Thyroid gland (tissue), 4 donors: ENCODE measurements around the gene TMEM151B.

Experiments
- CTCF ChIP-seq, 6 experiments: fragments of 200-600 bp in 3 of 6; fragments of 450-650 bp in 3 of 6; sonication (generic) in 3 of 6; IDR thresholded peaks; one replicate each; pipeline ENCODE4 v1.5.1; 2016 to 2019; ENCODE audit warnings: antibody characterized with exemption in 6 of 6, mild to moderate bottlenecking in 2 of 6, inconsistent platforms in 1 of 6, moderate library complexity in 1 of 6
- POLR2A ChIP-seq, 2 donors: fragments of 450-650 bp; IDR thresholded peaks; one replicate each; pipeline ENCODE4 v1.6.1; 2017; ENCODE audit warnings: antibody characterized with exemption in 2 of 2, mild to moderate bottlenecking in 2 of 2, moderate library complexity in 1 of 2

DNA sequence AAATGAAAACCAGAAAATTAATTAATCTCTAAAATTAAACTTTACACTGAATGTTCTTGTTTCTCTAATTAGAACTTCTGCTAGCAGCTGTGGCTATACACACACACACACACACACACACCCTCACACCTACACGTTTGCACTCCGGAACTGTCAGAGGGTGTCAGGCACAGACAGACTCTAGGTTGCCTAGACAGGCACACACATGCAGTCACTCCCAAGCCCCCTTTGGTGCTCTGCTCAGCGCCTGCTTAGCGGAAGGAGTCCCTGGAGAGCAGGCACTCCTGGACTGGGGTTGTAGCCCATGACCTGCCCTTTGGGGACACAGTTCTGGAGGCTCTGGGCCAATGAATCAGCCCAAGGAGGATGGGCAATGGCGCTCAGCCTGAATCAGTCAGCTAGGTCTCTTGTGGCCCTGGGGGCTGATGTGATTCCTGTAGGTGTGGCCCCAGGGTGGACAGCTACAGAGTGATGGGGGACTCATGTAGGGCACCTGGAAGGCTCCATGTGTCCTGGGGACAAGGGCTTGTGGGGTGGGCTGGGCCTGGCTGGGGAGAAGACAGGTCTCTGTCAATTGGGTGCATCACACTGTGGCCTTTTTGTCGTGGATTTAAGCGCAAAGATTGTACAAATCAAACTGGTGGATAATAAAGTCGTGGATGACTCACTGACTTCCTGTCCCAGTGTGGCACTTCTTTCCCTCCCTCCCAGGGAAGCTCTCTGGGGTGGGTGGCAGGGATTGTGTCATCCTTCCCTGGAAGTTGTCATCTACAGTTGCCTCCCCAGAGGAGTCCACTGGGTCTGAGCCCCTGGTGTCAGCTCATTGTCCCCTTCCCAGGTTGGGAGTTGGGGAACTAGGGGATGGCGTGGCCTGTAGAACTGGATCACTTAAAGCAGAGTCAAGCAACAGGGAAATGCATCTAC is 8.8 kb downstream of the TMEM151B start:
- TF ChIP-seq CTCF (IDR thresholded peaks at IDR 0.05) (no peak), POLR2A (IDR thresholded peaks at IDR 0.05) (no peak)
